Measurements from ENCODE around the gene MED12.
"Not testable (repeated sequence)": the region's sequence is repeated elsewhere in the genome, so short reads cannot be mapped to it uniquely, and the experiment has no call there.

MED12 gene

DNA sequence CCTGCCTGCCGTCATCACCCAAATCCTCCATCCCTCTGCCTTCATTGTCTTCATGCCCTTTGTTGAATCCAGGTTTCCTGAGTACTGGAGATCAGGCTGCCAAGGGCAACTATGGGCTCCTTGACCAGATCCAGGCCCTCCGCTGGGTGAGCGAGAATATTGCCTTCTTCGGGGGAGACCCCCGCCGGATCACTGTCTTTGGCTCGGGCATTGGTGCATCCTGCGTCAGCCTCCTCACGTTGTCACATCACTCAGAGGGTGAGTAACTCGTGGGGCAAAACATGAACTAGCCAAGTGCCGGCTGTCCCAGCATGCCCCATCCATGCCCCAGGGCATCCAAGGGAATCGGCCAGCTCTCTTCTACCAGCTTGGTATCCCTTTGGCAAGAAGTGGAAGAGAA, 45.7 kb downstream of the MED12 start:
- DNase-seq (ENCODE audit: low read depth), result no peak

GRCh38 chrX:71166461-71166860, 48.1 kb downstream of the MED12 start:
- no peak for DNase-seq (ENCODE audit: low read depth)

DNA sequence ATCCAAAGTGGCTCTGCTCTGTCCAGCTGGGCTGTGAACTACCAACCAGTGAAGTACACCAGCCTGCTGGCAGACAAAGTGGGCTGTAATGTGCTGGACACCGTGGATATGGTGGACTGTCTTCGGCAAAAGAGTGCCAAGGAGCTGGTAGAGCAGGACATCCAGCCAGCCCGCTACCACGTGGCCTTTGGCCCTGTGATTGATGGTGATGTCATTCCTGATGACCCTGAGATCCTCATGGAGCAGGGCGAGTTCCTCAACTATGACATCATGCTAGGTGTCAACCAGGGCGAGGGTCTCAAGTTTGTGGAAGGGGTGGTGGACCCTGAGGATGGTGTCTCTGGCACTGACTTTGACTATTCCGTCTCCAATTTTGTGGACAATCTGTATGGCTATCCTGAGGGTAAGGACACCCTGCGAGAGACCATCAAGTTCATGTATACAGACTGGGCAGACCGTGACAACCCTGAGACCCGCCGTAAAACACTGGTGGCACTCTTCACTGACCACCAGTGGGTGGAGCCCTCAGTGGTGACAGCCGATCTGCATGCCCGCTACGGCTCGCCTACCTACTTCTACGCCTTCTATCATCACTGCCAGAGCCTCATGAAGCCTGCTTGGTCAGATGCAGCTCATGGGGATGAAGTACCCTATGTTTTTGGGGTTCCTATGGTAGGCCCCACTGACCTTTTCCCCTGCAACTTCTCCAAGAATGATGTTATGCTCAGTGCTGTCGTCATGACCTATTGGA, 48.8 kb downstream of the MED12 start:
- no peak for DNase-seq (ENCODE audit: low read depth)

GRCh38 chrX:71168134-71168533, 49.7 kb downstream of the MED12 start:
- DNase-seq (ENCODE audit: low read depth), result no peak

DNA sequence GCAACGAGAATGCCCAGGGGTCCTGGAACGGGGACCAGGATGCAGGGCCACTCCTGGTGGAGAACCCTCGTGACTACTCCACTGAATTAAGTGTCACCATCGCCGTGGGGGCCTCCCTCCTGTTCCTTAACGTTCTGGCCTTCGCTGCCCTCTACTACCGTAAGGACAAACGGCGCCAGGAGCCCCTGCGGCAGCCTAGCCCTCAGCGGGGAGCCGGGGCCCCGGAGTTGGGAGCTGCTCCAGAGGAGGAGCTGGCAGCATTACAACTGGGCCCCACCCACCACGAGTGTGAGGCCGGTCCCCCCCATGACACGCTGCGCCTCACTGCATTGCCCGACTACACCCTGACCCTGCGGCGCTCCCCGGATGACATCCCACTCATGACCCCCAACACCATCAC, 51.2 kb downstream of the MED12 start:
- no peak for DNase-seq (ENCODE audit: low read depth)

DNA sequence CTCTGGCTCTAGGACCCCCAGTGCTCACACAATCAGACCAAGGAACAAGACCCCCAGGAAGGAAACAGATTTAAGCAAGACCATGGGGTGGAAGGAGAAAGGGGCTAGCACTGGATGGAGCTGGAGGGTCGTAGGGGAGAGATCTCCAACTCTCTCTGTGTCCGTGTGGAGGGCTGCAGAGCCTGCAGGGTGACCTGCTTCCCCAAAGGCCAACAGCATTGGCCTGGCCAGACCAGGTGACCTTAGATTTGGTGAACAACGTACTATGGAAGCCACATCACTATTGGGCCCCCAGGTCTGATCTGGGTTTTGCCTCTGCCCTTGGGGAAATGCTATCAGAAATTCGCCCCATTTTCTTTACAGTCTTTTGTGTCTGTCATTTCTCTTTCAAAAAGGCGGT, 52.3 kb downstream of the MED12 start:
- no peak for DNase-seq (ENCODE audit: low read depth)

DNA sequence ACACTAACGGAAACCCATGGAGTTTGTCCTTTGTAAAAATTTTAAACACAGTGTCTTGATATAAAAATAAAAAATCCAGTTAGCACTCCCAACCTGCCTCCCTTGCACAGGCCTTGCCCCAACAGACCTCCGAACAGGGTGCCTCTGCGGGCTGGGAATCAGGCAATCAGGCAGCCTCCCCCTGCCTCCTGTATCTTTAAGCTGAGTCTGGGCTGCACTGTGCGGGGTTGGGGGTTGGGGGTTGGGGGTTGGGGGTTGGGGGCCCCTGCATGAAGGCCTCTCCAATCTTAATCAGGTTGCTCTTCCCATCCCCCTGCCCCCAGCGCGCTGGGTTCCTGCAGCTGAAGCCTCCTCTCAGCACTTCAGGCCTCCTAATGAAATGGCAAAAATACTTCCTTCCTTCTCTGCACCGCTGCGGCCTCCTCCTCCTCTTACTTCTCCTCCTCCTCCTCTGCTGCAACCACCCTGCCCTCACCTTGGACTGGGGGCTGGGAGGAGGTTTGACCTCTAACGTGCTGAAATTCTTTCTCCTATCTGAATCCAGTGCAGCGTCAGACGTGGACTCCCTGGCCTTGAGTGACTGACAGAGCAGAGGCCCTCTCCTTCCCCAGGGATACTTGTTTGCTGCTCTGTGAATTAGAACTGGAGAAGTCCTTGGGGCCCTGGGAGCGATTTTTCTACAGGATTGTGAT, 52.9 kb downstream of the MED12 start:
- no peak for DNase-seq (ENCODE audit: low read depth)

DNA sequence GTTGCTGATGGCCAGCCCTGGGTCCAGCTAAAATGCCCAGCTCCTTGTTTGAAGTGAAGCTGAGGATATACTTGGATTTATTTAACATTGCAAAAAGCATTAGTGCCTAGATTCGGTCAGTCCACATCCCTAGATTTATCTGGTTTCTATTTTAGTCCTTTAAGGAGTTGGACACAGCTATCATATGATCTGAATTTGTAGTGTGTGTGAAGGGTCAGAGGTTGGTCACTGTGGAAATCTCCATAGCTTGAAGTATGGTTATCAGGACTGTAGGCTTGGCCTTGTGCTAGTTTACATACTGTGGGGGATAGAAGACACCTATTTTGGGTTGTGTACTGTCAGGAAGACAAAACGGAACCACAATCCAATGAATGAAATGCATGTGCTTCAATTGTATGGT, 55.0 kb downstream of the MED12 start:
- DNase-seq (ENCODE audit: low read depth), result no peak

GRCh38 chrX:71174795-71175194, 56.4 kb downstream of the MED12 start:
- DNase-seq (ENCODE audit: low read depth), result no peak

- no peak for DNase-seq (ENCODE audit: low read depth)
Measured at GRCh38 chrX:71175531-71175930, 57.1 kb downstream of the MED12 start.

DNA sequence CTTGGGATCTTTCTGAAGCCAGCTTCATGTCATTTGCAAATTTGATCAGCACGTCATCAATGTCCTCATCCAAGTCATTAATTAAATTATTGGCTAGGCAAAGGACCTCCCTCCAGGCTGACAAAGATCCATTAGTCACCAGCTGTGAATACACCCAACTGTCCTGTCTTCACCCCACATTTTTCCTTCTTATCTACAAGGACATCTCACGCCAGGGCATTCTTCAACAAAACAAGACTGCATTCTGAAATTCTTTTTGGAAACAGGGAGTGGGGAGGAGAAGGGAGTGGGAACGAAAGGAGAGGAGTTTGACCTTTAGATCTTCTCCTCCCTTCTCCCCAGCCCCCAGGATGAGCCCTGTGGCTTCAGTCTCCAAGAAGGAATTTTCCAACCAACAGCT, 58.9 kb downstream of the MED12 start:
- no peak for DNase-seq (ENCODE audit: low read depth)

GRCh38 chrX:71178908-71179307, 60.5 kb downstream of the MED12 start:
- DNase-seq (ENCODE audit: low read depth), result peak; percentile 12

GRCh38 chrX:71180579-71181265, 62.3 kb downstream of the MED12 start:
- DNase-seq (ENCODE audit: low read depth), result not testable (repeated sequence)

DNA sequence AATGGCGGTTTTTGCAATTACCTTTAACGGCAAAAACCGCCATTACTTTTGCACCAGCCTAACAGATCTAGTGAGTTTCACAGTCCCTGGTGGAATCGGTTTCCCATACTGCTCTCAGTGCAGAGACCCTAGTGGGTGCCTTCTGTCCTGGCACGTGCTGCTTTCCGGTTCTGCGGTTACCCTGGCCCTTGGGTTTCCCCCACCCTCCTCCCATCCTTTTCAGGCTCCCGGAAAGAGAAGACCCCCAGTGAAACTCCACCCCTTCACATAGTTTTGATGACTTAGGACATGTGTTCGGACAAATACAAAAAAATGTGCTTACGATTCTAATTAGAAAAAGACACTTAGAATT, 63.1 kb downstream of the MED12 start:
- peak; percentile 42 for DNase-seq (ENCODE audit: low read depth)

DNA sequence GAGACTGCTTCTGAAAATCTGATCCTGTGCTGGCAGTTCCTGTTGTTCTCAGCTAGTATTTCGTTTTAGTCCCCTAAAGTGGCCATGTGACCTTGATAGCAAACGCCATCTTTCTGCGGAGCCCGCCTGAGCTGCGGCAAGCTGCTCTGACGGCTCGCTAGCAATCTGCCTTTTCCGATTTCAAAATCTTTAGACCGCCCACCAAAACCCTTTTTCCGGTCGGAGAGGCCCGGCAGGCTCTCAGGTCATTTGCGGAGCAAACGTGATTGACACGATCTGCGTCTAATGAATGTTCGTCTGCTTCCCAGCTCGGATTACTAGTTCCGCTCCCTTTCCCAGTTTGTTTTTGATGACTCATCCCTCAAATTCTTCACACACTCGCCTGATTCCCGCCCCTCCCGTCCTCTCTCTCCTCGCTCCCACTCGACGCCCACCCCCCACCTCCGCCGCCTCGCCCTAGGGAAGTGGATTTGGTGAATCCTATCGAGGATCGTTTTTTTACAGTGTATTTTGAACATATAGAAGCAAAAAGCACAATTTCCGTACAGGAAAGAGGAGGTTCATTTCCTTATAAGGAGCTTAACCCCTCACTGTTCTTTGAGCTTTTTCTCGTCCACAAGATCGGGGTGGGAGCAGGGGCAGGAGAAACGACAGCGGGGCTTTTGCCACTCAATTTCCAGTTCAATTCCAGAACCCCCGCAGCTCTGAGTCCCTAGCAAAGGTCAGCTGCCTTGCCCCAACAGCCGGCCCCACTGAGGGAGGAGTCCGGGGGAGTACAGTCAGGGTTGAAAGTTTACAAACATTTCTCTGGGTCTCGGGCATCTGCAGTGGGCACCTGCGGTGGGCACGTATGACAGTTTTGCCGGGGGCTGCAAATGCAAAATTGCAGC, 63.8 kb downstream of the MED12 start:
- peak; percentile 75 for DNase-seq (ENCODE audit: low read depth)

GRCh38 chrX:71182871-71183270, 64.5 kb downstream of the MED12 start:
- no peak for DNase-seq (ENCODE audit: low read depth)

- no peak for DNase-seq (ENCODE audit: low read depth)
Measured at GRCh38 chrX:71183341-71183740, 64.9 kb downstream of the MED12 start.

DNA sequence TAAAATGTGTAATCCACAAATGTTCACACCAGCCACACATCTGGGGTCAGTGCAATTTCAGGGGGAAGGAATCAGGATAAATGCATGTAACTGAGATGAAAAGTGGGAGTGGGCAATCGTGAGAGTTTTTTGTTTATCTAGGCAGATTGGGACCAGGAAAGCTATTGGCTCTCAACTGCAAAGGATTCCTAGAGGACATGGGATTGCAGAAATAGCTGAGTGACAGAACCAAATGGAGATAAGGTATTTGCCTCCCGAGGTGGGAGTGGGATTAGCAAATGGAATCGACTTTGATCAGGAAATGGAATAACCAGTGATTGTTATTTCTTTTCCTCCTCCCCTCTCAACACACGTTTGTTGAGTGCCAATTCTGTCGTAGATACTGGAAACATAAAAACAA, 65.7 kb downstream of the MED12 start:
- no peak for DNase-seq (ENCODE audit: low read depth)

DNA sequence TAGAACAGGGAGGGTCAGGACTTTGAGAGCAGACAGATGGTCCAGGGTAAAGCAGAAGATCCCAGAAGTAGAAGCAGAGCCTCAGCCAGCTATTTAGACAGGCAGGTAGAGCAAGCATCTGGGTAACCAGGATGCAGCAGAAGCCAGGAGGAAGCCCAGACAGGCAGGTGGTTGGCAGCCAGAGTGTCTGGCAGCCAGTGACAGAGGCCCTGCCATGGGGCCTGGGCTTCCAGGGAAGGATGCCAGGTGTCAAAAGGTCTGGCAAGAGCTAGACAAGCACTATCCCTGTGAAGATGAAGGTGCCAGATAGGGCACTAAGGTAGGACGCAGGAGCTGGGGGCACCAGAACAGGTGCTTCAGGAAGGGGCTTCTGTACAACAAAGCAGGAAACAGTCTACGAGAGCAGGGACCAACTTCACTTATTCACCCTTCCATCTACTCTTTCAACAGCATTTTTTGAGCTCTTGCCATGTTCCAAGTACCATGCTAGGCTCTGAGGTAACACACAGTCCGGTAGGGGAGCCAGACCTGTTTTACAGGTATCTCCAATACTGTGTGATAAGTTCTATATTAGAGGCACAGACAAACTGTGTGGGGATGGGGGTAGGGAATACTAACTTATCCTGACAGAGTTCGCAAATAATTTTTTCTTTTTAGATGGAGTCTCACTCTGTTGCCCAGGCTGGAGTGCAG, 66.6 kb downstream of the MED12 start:
- no peak for DNase-seq (ENCODE audit: low read depth)

DNA sequence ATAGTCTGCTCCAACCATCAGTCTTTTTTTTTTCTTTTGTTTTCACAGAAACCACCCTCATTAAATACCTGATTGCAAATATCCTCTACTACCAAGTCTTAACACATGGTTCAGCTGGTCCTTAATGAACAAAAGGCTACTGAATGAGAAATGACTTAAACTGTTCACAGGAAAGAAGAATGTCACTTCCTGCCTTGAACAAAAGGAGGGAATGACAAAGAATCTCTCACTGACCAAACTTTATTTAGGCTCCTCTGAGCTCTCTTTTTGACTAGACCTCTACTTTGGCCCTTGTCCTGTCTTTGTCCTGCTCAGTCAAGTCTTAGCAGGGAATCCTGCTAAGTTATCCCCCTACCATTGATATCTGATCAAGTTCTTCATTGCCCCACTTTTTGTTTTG, 72.9 kb downstream of the MED12 start:
- no peak for DNase-seq (ENCODE audit: low read depth)
